GM19395 (cell line): Measurements from ENCODE around the gene HS6ST1.

Experiments
- ATAC-seq: cut with Tn5 transposase; IDR thresholded peaks from one replicate; pipeline ENCODE4 v1.9.1; 2021; ENCODE audit warnings: mild to moderate bottlenecking, moderate library complexity; ENCODE audit not compliant: unreplicated experiment

HS6ST1 gene

DNA sequence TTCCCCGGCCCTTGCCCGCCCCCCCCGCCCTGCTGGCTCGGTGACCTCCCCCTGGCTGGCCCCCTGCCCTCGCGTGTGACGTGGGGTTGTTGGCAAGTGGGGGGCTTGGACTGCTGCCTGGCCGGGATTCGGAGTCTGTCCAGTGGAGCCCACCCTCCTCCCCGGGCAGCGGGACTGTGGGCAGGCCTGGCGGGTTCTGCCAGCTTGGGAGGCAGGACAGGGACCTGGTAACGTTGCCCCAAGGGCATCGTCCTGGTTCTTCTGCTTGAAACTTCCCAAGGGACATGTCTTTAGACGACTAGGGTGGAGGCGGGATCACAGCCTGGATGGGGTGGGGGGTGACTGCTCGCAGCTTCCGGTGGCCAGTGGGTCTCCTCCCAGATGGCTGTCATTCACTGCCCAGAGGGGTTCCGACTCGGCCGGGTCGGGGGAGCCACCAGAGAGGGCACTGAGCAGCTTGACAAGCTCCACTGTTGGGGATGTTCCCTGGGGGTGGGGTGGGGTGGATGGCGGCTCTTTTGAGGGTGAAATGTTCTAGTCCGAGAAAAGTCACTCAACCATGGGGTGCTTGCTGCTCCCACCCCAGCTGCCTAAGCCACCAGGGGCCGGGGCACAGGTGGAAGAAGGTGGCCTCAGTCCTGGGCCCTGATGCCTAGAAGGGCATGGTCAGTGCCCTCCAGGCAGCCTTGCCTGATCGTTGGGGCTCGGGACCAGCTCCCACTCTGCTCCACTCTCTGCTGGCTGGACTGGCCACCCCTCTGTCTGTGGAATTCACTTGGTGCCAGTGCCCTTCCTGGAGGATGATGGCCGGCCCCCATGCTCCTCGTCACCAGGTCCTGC is 4.3 kb upstream of the HS6ST1 start:
- no peak for ATAC-seq

DNA sequence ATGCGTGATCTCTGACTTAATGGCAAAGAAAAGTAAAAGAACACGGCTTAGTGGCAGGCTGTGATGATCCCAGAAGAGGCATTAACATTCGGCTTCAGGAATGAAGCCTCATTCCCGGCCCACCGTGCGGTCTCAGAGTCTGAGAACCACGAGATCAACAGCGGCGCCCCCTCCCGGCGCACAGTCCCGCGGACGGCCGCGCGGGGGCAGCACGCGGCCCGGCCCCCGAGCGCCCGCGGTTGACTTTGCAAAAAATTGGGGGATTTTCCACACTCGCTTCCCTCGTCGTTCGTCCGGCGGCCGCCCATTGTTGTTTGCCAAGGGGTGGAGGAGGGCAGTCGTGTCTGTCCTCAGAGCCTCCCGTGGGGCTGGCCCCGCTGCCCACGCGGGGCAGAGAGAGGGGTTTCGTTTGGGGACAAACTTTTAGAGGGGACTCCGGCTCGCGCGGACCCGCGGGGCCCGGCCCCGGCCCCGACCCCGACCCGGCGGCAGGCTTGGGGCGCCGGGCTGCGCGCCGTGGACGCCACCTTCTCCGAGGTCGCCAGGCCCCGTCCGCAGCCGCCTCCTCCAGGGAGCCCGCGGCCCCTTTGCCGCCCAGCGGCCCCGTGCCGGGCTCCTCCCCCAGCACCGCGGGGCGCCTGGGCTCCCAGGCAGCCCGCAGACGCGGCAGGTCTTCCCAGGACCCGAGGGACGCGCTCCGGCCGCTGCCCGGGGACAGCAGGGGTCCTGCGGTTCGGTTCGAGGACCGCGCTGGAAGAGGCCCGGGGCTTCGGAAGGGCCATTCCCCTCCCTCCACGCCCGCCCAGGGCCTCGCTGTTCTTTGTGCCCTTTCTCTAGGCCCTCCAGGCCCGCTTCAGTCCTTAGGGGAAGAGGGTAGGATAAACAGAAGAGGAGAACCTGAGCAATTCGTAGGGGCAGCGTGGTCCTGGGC is 3.4 kb upstream of the HS6ST1 start:
- ATAC-seq = peak; percentile 63

DNA sequence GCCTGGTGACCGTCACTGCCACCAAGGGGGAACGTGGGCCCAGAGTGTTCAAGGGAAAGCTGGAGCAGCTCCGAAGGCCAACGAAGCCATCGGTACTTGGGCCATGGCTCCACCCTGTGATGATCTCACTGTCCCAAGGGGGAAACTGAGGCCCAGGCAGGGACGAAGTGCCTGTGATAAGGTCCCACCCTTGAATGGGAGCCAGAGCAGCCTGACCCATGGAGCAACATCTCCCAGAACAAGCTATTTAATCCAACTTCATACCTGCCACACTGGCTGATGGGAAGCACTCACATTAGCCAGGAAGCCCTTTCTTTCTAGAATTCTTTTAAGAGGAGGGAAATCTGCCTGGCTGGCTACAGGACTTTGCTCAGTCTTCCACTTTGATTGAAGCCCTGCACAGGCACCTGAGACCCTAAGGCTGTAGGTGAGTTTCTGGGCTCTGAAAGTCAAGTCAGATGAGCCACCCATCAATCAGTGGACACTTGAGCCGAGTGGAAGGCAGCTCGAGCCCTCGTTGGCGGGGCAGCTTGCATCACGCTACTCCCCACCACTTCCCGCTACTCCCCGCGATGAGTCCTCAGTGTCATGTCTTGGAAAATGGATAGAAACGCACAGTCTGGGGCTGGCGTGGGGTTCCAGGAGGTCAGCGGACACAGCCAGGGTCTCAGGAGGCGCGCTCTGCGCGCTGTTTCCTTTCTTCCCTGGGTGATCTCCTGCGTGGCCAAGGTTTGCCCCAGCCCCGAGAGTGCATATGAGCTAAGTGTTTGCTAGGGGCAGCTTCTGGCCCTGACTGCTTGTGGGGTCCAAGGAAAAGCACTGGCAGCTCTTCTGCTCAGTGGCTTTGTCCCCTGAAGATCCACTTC is 2.5 kb upstream of the HS6ST1 start:
- no peak for ATAC-seq

DNA sequence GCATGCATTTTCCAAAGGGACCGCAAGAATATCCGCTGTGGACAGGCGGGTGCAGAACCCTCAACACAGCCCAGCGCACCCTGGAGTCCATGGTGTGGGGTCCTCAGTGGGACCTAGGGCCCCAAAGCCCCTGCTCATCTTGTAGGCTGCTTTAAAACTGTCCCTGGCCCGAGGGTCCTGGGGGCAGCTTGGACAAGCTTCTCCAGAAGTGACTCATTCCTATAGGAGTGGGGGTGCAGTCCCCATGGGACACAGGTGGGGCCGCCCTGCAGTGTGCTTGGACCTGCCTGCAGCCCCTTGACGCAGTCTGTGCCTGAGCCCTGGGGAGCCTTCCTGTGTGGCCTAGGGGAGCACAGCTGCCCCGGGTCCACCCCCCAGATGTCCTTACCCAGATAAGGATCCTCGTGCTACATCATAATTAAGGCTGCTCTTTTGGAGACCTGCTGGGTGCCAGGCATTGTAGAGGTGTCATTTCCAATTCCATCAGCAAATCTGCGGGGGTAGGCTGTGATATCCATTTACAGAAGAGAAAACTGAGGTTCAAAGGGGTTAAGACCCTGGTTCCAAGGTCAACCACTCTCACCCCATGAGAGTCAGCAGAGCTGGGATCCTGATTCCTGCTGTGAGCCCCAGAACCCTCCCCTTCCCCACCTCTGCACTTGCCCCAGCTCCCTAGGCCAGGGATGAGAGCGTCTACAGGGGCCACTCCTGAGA is 1.7 kb upstream of the HS6ST1 start:
- no peak for ATAC-seq

DNA sequence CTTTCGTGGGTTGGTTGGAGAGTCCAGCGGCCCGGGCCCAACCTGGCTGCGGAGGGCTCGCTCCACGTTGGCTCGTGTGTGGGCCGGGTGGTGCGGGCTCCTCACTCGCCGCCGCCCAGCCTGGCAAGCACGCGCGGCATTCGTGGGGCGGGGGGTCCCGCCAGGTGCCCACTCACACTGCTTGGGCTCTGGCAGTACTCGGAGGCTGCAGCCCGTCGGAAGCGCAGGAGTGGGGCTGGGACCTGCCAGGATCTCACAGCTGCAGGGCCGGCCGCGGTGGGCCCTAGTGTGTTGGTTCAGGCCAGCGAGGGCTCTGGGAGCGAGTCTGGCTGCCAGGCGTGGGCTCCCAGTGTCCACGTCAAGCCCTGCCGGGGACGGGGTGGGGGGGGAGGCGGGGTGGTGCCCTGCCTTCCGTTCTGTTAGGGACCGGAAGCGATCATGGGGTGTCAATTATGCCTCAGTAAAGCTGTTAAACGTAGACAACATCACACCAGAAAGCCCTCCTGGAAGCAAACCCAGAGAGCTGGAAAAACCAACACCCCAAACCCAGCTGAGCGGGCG is 1.0 kb upstream of the HS6ST1 start:
- no peak for ATAC-seq

DNA sequence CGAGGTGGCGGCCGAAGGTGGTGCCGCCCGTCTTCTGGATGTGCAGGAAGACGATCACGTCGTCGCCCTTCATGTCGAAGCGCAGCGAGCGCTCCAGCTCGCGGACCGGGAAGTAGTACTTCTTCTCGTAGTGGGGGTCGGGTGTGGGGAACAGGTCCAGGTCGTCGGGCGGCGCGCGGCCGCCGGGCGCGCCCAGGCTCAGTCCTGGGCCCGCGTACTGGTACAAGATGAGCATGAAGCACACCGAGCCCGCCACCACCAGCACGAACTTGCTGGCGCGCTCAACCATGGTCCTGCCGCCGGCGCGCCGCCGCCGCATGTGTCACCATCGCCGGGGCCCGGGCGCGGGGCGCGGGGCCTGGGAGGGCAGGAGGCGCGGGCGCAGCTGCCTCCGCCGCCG is 423 bp downstream of the HS6ST1 start:
- ATAC-seq = peak; percentile 12

DNA sequence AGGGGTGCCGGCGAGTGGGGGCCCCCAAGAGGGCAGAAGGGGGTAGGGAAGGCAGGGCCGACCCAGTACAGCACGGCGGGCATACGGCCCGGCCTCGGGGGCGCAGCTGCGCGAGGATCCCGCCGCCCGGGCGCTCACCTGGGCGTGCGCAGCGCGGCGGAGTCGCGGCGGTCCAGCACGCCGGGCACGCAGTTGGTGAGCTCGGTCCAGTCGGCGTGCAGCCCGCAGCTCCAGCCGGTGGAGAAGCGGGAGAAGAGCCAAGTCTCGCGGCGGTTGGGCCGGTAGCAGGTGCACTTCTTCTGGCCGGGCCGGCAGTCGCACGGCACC is 806 bp downstream of the HS6ST1 start:
- peak; percentile 2 for ATAC-seq

DNA sequence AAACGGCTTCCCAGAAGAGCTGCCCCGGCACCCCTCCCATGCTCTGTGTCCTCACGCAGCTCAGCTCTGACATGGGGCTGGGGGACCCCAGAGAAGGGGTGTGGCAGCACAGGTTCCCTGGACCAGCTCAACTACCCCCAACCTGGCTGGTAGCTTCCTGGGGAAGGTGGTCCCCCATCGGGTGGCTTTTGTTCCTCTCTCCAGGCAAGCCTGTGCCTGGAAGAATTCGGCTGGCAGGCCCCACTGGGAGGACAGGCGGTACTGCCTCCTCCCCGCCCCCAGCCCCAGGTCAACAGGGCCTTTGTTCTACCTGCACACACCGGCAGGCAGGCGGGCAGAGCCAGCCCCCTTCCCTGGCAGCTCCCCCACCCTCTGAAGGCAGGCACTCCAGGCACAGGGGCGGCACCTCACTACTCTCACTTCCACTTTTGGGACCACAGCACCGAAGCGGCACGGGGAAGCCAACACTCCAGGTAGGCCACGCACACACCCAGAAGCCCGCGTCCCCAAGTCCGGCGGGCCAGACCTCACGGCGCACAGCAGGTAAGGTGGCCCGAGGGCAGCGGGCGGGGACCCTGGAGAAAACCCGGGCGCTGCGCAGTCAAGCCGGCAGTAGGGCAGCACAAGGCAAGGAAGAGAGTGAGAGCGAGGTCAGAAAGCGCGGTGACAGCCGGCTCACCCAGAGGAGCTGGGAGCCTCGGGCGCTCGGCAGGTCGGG is 1.3 kb downstream of the HS6ST1 start:
- ATAC-seq = peak; percentile 38

DNA sequence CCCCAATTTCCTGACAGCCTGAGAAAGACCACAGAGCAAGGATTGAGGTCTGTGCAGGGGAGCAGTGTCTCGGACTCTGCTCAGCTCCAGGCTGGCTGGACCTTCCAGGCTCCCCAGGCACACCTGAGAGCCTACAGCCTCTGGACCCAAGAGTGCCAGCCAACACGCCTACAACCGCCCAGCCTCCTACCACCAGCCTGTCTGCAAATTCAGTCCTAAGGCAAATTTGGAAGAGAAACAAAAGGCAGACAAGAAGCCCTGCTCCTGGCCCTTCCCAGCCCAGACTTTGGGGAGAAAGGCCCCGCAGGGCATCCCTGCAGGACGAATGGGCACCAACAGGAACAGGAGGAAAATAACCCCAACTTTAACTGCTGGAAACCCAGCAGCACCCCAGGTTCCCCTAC is 1.9 kb downstream of the HS6ST1 start:
- no peak for ATAC-seq

DNA sequence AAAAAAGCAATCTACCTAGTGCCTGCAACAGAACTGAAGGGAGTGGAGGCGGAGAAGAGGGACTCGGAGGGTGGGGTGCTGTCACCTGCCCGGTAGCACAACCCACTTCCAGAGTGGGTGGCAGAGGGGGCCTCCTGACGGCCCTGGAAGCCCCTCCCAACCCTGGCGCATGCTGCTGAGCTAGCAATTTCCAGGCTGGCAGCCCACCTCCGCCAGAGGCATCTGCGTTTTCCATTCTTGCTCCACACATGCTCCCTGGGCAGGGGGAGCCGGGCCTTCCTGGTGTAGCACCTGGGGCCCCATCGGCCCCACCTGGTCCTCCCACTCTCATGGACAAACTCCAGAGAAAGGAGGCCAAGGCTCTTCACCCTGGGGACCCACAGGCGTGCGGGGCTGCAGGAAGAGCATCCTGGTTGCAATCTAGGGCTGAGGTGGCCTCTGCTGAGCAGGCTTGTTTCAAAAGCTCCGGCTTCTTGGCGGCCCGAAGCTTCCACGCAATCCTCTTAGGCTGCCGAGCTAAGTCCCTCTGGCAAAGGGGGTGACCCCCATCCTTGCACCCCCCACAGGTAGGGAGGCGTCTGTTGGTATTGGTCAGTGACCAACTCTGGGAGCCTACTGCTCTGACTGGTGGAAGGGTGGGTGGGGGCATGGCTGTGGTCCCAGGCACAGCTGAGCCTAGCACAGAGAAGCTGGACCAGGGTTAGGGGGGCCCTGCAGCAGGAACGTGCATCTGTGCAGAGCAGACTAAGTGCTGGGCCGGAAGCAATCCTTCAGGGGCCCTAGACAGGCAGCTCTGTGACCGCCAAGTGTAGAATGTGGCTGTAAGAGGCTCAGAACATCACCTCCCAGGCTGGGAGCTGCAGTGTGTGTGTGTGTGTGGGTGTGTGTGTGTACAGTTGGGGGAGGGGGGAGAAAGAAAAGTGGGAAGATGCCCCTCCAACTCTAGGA is 2.6 kb downstream of the HS6ST1 start:
- ATAC-seq = no peak

DNA sequence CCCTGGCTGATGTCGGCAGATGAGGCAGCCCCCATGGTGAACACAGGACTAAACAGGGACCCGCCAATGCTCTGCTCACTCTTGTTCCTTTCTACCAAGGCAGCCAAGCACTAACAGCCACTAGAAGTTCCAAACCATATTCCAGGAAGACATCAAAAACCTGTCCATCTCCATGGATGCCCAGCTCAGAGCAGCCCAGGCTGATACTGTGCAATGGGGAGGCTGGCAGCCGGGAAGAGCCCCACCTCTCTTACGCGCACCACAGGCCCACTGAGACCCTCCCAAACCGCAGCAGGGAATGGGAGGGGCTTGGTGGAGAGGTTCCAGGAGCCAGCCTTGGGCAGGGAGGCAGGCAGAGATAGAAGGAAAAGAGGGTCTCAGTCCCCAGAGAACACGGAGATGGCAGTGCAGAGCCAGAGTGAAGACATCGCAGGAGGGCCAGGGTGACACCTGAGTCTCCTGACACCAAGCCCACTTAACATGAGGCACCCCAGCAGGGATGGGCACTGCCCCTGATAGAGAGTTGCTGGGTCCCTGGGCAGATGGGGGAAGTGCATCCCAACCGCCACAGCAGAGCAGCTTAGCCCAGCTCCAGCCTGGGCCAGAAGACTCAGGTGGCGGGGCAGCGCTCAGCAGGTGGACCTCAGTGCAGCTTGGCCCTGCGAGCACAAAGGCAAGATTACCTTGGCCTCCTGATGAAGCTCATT is 3.4 kb downstream of the HS6ST1 start:
- ATAC-seq = no peak

DNA sequence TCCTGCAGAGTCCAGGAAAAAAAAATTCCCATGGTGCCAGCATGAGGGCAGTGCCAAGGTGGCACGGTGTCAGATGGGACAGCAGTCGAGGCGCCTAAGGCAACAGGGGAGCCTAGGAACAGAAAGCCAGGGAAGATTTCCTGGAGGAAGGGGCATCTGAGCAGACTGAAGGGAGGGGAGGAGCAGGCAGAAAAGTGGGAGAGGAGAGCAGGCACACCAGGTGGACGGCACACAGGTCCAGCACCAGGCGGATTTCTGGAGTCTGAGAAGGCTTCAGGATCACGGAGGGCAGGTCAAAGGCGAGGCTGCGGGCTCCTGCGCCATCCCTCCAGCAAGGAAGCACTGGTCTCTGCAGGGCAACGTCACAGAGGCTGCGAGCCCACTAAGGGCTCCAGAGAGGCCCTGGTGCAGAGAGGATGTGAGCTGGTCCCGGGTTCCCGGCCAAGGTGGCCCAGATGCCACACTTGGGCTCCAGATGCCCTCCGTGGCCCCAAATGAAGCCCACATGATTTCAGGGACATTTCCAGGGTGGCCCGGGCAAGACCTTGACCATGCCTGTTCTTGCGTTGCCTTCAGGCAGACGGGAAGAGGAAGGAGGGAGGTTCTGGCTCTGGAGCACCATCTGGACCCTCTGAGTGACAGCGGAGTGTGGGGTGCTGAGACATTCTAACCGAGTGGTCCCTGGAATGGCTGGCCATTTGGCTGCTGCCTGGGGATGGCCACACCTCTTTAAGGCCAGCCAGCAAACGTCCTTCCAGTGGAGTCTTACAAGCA is 4.1 kb downstream of the HS6ST1 start:
- no peak for ATAC-seq

DNA sequence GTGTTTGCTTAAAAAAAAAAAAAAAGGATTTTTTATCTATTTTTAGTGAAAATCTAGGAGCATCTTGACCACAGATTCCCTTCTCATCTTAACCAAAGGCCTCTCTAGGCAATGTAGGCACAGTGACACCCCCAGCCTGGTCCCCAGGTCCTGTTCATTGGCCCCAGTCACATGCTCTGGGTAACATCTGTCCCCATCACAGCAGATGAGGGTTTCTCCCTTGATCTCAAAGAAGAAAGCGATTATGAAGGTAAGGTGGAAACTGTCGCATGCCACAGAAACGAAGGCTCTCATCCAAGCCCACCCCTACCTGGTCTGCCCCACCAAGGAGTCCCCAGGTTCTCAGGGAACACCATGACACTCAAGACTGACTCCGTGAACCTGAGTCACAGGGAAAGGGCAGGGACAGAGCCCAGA is 4.7 kb downstream of the HS6ST1 start:
- ATAC-seq = no peak

DNA sequence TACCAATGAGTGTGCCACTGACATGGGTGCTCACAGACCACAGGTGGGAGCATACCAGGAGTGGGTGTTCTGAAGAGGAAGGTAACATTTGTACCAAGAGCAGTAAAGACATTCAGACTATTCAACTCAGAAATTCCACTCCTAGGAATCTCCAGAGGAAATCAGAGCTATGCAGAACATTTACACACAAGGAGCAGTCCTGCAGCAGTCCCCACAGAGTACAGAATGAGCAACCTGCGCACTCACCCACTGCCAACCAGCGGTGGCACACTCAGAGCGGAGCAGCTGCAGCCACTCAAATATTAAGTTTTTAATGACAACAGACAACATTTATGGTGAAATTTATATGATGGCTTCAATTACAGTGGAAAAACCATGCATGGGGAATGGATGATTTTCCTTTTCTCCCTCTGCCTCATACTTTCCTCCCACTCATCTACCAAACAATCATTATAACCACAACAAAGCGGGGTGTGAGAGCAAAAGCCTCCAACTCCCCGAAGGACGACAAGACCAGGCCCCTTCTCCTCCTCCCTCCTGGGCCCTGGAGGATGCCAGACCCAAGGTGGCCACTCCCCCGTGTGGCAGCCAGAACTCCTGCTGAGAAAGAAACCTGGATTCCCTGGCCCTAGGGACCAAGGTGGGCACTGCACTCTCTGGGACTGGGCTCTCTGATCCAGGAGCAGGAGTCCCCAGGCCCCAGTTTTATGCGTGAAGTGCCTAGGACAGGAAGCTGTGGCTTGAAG is 5.4 kb downstream of the HS6ST1 start:
- no peak for ATAC-seq

DNA sequence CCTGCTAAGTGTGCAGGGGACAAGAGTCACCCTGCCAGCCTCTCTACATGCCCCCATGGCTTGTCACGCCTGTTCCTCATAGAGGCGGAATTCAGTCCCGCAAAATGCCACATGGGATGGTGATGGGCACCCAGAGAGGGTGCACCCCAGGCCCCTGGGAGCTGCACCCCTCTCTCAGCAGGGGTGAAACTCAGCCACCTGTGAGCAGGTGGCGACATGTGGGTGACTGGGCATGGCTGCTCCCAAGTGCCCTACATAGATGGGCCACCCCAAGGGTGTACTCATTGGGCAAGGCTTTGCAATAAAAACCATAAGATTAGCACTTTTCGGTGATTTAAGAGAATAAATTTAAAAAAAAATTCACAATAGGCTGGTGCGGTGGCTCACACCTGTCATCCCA is 6.3 kb downstream of the HS6ST1 start:
- no peak for ATAC-seq

DNA sequence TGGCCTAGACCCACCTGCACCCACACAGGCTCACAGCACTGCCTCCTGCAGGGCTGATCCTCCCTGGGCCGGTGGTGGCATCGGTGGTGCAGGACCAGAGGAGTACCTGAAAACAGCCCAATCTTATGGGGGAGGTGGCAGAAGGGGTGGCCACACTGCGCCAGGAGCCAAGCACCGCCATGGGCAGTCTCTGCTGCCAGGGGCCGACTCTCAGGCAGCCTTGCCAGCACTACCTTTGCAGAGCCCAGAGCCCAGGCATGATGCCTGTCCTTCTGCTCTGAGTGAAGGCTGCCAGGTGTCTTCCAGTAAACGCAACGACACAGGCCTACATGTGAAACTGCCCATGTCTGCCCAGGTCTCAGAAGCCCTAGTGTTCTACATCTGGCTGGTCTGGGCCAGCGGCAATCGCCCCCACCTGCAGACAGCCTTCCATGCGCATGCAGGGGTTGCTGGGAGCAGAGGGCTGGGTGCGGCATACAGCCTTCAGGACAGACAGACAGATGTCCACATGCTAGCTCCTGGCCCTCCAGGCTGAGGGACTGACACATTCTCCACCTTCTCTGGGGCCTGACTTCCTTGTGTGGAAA is 6.8 kb downstream of the HS6ST1 start:
- ATAC-seq = no peak
